ENCODE results near the gene SUMF1. TPM values are rescaled to one million over a fixed set of nuclear protein-coding genes. Genes with fewer than 3 reads are reported as not detected.
A peak's percentile ranks its signal among the peaks of the same experiment; 100 is the strongest.

The SUMF1 gene
- total RNA-seq, 1 donor from 2014 or later, result 21.7 TPM

GRCh38 chr3:4418156-4418555 is 48.9 kb downstream of the SUMF1 start:
- DNase-seq (ENCODE audit: low spot score) (no peak), ATAC-seq (no peak)

GRCh38 chr3:4417449-4417848 is 49.6 kb downstream of the SUMF1 start:
- no peak for DNase-seq (ENCODE audit: low spot score)
- no peak for ATAC-seq

GRCh38 chr3:4416961-4417360 is 50.1 kb downstream of the SUMF1 start:
- no peak for DNase-seq (ENCODE audit: low spot score)
- no peak for ATAC-seq

DNA sequence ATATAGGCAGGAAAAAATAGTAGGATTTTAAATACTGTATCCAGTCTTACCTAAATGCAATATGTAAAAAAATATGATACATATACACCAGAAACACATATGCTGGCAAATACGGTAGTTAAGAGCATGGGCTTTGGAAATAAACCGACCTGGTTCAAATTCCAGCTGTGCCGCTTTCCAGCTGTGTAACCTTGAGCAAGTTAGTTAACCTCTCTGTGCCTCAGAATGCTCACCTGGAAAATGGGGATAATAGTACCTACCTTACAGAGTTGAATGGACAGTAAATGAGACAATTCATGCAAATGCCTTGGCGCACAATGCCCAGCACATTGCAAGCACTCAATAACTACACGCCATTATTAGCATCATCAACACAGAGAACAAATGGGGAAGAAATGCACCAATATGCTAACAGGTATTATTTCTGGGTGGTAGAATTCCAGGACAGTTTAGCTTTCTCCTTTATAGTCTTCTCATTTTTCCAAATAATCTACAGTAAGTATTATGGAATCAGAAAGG is 50.6 kb downstream of the SUMF1 start:
- no peak for ATAC-seq
- no peak for DNase-seq (ENCODE audit: low spot score)

DNA sequence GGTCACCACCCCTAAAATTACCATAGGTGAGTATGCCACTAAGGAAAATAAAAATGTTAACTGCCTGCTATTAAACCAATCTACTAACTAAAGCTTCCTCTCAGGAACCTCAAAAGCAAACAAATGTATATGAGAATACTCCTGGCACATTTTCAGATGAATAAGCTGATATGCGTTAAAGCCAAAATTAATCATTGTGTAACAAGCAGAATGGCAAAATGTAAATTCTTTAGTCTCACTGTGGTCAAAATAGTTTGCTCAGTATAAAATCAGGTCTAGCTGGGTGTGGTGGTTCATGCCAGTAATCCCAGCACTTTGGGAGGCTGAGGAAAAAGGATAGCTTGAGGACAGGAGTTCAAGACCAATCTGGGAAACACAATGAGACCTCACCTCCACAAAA is 53.6 kb downstream of the SUMF1 start:
- ATAC-seq (no peak), DNase-seq (ENCODE audit: low spot score) (no peak)

DNA sequence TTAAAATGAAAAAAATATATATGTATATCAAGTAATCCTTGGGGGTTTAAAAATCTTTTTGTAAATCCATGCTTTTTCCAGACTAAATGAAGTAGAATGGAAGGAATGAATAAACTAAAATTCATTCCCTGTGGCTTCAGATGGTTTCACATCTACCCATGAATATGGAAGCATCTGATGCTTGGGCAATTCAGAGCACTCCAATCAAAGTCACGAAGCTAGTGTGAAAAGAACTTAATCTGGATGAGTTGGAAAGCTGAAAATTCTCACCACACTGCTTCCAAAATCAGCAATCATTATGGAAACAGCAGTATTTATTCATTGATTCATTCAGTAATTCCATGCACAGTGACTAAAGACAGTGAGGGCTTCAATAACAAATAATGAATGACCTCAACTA is 55.2 kb downstream of the SUMF1 start:
- ATAC-seq (no peak), DNase-seq (ENCODE audit: low spot score) (no peak)

DNA sequence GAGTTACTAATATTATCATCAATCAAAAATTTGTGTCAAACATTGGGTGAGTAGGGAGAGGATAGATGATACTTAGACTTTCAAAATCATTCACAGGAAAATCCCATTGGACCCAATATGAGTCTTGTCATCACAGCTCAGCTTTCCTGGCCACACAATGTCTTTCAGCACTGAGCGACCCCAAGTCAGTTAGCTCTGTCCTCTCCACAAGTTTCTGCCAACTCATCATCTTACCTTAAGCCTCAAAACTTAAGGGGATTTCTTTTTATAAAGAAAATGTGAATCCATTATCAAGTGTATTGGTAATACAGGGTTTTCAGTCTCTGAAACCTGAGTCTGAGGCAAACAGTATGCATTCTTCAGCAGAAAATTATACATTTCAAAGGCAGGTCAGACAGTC is 55.8 kb downstream of the SUMF1 start:
- DNase-seq (ENCODE audit: low spot score) (no peak), ATAC-seq (no peak)

GRCh38 chr3:4410606-4411005 is 56.5 kb downstream of the SUMF1 start:
- DNase-seq (ENCODE audit: low spot score), result no peak
- ATAC-seq, result no peak

DNA sequence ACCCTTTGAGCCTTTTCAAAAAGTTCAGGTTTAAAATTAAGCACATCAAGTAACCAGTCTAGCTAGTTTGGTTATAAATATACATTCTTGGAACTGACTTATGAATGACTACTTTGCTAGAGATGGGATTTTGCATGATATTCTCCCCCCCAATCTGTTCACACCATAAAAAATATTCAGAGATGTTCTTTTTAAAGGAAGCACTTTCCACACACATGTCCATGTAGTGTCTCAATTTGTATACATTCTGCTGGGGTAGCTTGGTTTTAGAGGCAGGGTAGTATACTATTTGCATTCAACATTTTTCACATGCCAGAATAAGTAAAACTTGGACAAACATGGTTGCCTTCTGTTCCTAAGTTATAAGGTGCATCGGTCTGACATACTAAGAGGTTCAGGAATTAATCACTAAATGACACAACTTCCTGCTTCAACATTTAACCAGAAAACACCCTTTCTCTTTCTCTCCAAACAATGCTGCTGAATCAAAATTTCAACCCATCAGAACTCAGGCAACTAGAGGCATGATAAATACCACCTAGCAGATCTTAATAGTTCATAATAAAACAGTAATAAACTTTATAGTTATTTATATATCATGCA is 57.0 kb downstream of the SUMF1 start:
- DNase-seq (ENCODE audit: low spot score) (no peak), ATAC-seq (no peak)

DNA sequence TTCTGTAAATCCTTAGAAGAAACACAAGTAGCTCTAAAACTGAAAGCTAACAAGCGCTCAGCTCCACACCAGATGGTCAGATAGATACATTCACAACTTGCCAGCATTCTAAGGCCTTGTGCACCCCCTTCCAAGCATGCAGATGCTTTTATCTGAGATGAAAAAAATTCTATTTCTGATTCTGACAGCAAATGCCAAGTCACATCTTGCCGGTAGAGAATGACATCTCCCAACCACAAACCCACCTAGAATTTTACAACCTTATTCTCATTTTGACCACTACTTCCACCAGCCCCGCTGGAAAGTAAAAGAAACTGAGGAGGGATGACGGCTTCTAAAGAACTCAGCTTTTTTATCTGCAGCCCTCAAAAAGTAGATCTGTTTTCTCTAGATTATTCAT is 57.7 kb downstream of the SUMF1 start:
- ATAC-seq, result no peak
- no peak for DNase-seq (ENCODE audit: low spot score)

DNA sequence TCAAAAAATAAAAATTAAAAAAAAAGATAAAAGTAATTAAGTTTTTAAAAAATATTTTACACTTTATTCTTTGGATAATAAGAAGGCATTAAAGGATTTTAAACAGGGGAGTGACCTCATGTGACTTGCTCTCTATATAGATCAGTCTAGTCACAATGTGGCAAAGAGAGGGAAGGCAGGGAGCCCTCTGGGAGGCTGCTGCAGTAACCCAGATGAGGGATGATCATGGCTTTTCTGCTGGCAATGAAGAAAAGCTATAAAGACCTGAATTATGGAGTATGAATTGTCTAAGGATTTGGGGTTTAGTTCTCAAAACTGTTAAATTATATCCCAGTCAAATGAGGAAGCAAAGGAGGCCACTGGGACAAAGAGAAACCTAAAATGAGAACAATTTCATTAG is 58.1 kb downstream of the SUMF1 start:
- DNase-seq (ENCODE audit: low spot score) (no peak), ATAC-seq (no peak)

- no peak for ATAC-seq
- no peak for DNase-seq (ENCODE audit: low spot score)
These were observed 59.1 kb downstream of the SUMF1 start for GRCh38 chr3:4407941-4408340.

GRCh38 chr3:4406746-4407568 is 60.1 kb downstream of the SUMF1 start:
- DNase-seq (ENCODE audit: low spot score) (peak; percentile 54), ATAC-seq (peak; percentile 93)

GRCh38 chr3:4404881-4405280 is 62.2 kb downstream of the SUMF1 start:
- no peak for DNase-seq (ENCODE audit: low spot score)
- no peak for ATAC-seq

GRCh38 chr3:4401441-4401840 is 65.6 kb downstream of the SUMF1 start:
- DNase-seq (ENCODE audit: low spot score), result no peak
- no peak for ATAC-seq

GRCh38 chr3:4399476-4399875 is 67.6 kb downstream of the SUMF1 start:
- DNase-seq (ENCODE audit: low spot score), result no peak
- ATAC-seq, result no peak

GRCh38 chr3:4398941-4399245 is 68.2 kb downstream of the SUMF1 start:
- ATAC-seq, result no peak
- DNase-seq (ENCODE audit: low spot score), result no peak

DNA sequence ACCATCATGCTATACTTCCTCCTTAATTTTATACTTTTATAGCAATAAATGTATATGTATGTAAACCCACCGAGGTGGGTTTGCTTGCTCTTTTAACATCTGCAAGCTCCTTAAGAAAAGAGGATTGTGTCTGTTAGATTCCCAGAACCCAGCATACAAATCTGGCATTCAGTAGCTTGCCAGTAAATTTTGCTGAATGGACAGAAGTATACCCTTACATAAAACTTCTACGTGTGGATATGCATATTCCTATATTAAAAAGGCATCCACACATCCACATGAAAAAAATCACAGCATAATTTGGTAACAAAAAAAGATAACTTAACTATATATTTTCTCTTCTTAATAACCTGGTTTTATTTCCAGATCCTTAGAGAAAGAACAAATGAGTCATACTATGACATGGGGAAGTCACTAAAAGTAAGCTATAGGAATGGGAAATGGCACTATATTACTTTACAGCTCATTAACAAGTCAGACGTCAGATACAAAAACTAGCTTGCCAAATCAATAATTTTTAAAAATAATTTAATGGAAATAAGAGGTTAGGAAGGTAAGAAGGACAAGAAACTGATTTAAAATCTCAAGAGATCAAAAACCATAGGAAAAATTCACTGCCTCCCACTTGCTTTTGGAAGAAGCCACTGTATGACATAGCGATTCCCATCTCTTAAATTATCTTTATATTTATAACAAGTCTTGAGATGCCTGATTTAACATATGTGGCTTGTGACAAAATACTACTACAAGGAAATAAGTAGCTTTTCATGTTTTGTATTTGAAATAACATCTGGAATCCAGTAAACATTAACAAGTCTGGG is 68.7 kb downstream of the SUMF1 start:
- no peak for DNase-seq (ENCODE audit: low spot score)
- no peak for ATAC-seq

GRCh38 chr3:4397466-4397865 is 69.6 kb downstream of the SUMF1 start:
- DNase-seq (ENCODE audit: low spot score), result no peak
- ATAC-seq, result no peak

- DNase-seq (ENCODE audit: low spot score) (no peak), ATAC-seq (no peak)
These were observed 70.5 kb downstream of the SUMF1 start for GRCh38 chr3:4396542-4396941.

DNA sequence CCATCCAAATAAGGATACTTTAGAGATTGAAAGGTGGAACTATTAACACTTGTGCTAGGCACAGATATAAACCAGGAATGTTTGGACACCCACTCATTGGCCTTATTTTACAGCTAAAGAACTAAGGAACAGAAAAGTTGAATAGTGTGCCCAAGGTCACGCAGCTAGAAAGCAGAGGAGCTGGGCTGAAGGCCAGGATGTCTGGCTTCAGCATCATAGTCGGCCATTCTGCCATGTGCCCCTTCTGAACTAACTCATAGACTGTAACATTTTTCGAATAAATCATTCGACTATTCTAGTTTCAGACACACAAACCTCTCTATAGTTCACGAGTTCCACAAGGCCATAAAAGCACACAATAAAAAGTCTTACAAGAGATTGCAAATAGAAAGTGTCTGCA is 71.1 kb downstream of the SUMF1 start:
- DNase-seq (ENCODE audit: low spot score) (no peak), ATAC-seq (no peak)

DNA sequence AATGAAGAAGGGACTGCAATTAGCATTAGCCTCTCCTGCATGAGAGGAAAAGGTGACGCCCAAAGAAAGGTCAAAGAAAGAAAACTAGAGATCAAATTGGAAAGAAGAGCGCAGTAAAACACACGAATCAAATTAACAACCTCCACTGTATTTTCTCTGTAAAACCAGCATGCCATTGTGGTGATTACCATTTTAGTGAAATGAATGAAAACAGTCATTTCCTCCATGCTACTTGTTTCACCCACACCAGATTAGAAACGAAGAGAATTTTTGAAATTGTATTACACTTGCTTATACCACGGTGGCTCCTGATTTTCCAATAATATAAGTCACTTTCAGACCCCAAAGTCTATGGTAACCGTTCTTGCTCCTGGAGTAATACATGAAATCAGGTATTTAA is 71.6 kb downstream of the SUMF1 start:
- DNase-seq (ENCODE audit: low spot score), result no peak
- no peak for ATAC-seq

All from left lobe of liver (tissue), 2 donors.